ENCODE data around the gene FOXD4L6.
"Not testable (repeated sequence)": the region's sequence is repeated elsewhere in the genome, so short reads cannot be mapped to it uniquely, and the experiment has no call there.

DNA sequence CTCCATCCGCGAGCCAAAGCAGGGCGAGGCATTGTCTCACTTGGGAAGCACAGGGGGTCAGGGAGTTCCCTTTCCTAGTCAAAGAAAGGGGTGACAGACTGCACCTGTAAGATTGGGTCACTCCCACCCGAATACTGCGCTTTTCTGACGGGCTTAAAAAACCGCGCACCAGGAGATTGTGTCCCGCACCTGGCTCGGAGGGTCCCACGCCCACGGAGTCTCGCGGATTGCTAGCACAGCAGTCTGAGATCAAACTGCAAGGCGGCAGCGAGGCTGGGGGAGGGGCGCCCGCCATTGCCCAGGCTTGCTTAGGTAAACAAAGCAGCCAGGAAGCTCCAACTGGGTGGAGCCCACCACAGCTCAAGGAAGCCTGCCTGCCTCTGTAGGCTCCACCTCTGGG is 21.6 kb upstream of the FOXD4L6 start:
- TF ChIP-seq, protein P1, sequence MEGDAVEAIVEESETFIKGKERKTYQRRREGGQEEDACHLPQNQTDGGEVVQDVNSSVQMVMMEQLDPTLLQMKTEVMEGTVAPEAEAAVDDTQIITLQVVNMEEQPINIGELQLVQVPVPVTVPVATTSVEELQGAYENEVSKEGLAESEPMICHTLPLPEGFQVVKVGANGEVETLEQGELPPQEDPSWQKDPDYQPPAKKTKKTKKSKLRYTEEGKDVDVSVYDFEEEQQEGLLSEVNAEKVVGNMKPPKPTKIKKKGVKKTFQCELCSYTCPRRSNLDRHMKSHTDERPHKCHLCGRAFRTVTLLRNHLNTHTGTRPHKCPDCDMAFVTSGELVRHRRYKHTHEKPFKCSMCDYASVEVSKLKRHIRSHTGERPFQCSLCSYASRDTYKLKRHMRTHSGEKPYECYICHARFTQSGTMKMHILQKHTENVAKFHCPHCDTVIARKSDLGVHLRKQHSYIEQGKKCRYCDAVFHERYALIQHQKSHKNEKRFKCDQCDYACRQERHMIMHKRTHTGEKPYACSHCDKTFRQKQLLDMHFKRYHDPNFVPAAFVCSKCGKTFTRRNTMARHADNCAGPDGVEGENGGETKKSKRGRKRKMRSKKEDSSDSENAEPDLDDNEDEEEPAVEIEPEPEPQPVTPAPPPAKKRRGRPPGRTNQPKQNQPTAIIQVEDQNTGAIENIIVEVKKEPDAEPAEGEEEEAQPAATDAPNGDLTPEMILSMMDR (IDR thresholded peaks at IDR 0.05), result not testable (repeated sequence)
- not testable (repeated sequence) for TF ChIP-seq POLR2AphosphoS5, POLR2A (IDR thresholded peaks at IDR 0.05)
